Stomach (tissue), 19 donors: ENCODE measurements around the gene SLC9A4. TPM values are rescaled to one million over a fixed set of nuclear protein-coding genes. Genes with fewer than 3 reads are reported as not detected.

Experiments
- DNase-seq, 2 donors: peaks; one replicate each; pipeline versions ENCODE4 v3.0.0 to v3.0.0-alpha.2; 2013 to 2019
- H3K27ac ChIP-seq, 5 donors: fragments of 200-600 bp in 4 of 5; sonication (generic) in 4 of 5; one replicate each; pipeline ENCODE4 v1.5.1; 2013 to 2019; ENCODE audit warnings: mild to moderate bottlenecking in 1 of 5, moderate library complexity in 1 of 5
- H3K27me3 ChIP-seq, 3 donors: fragments of 200-600 bp; sonication (generic); one replicate each; pipeline ENCODE4 v1.5.1; 2017 to 2019; ENCODE audit warnings: mixed run types in 1 of 3
- H3K36me3 ChIP-seq, 4 donors: fragments of 200-600 bp; sonication (generic); 1 replicate in 3 of 4; 2 replicates in 1 of 4; pipeline ENCODE4 v1.5.1; 2016 to 2019
- H3K4me1 ChIP-seq, 4 donors: fragments of 200-600 bp; sonication (generic); one replicate each; pipeline ENCODE4 v1.5.1; 2016 to 2019
- H3K4me3 ChIP-seq, 4 donors: fragments of 200-600 bp; sonication (generic) in 3 of 4; one replicate each; pipeline ENCODE4 v1.5.1; 2016 to 2019; ENCODE audit warnings: mild to moderate bottlenecking in 1 of 4
- H3K9me3 ChIP-seq, 4 donors: fragments of 200-600 bp; sonication (generic); one replicate each; pipeline ENCODE4 v1.5.1; 2016 to 2019
- EP300 ChIP-seq: sonication (generic); formaldehyde crosslinking; IDR thresholded peaks from one replicate; pipeline ENCODE4 v1.6.1; 2017; ENCODE audit warnings: antibody characterized with exemption
- POLR2A ChIP-seq, 4 donors: fragments of 450-650 bp; IDR thresholded peaks; one replicate each; pipeline ENCODE4 v1.6.1; 2016; ENCODE audit warnings: antibody characterized with exemption in 4 of 4, control low read depth in 2 of 4, mild to moderate bottlenecking in 1 of 4, moderate library complexity in 1 of 4
- POLR2AphosphoS5 ChIP-seq, 3 donors: sonication (generic); formaldehyde crosslinking; IDR thresholded peaks; one replicate each; pipeline ENCODE4 v1.6.1; 2016; ENCODE audit warnings: antibody characterized with exemption in 3 of 3
- WGBS, 5 donors: extraction: QIAGEN DNeasy Blood & Tissue Kit in 3 of 5; methylation state at CpG; one replicate each; pipeline versions ENCODE4 v1.1.5 to v1.1.7; 2013 to 2018; 5-methylcytosine and 5-hydroxymethylcytosine counted together
- intact Hi-C: fragments of 100-400 bp; cut with DNase I; formaldehyde crosslinking; loops from one replicate; pipeline ENCODE4 v1.15.1; 2023; ENCODE audit warnings: low total_unique reads
- long read RNA-seq, 10 donors: transcript quantifications; one replicate each; lab custom pipeline, GENCODE V29; 2026
- polyA plus RNA-seq, 3 donors: library from polyadenylated mRNA; stranded (reverse); fragments of 200-250 nt; gene quantifications; one replicate each; pipeline ENCODE4 v1.2.3, GENCODE V29; 2013
- total RNA-seq, 5 donors: library from RNA; depleted of rRNA; stranded (reverse); fragments of >200 nt; gene quantifications; one replicate each; pipeline versions ENCODE4 v1.1.0 to v1.2.3, GENCODE V29; 2014 to 2016
- TF ChIP-seq, protein P1 (sequence below), 7 experiments: fragments of 450-650 bp in 4 of 7; fragments of 200-600 bp in 3 of 7; sonication (generic) in 3 of 7; IDR thresholded peaks; one replicate each; pipeline ENCODE4 v1.5.1; 2016 to 2019; ENCODE audit warnings: antibody characterized with exemption in 7 of 7, control low read depth in 2 of 7, mild to moderate bottlenecking in 1 of 7
- donor health status: healthy with polysubstance abuse.
- donor health status: Bipolar disorder and iron deficiency.
- donor health status: healthy.

SLC9A4 gene, protein sequence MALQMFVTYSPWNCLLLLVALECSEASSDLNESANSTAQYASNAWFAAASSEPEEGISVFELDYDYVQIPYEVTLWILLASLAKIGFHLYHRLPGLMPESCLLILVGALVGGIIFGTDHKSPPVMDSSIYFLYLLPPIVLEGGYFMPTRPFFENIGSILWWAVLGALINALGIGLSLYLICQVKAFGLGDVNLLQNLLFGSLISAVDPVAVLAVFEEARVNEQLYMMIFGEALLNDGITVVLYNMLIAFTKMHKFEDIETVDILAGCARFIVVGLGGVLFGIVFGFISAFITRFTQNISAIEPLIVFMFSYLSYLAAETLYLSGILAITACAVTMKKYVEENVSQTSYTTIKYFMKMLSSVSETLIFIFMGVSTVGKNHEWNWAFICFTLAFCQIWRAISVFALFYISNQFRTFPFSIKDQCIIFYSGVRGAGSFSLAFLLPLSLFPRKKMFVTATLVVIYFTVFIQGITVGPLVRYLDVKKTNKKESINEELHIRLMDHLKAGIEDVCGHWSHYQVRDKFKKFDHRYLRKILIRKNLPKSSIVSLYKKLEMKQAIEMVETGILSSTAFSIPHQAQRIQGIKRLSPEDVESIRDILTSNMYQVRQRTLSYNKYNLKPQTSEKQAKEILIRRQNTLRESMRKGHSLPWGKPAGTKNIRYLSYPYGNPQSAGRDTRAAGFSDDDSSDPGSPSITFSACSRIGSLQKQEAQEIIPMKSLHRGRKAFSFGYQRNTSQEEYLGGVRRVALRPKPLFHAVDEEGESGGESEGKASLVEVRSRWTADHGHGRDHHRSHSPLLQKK
- total RNA-seq (100 to 1,000 TPM in 3 of 5 donors, 10 to 100 TPM in 1, not detected in 1; 92.4 to 143 (median 117) TPM), polyA plus RNA-seq (10 to 100 TPM in 1 of 3 donors, 1 to 10 TPM in 2; 4.7 to 18.0 (median 8.9) TPM)
- long read RNA-seq, donor 1, full-length matches to known transcripts: 1 of 1 reads
- long read RNA-seq, donor 1, partial matches to known transcripts: 0 of 1 reads
- long read RNA-seq, donor 1, other reads (novel, unspliced or antisense): 0 of 1 reads
- long read RNA-seq, donor 2, full-length matches to known transcripts: 1 of 7 reads
- long read RNA-seq, donor 2, partial matches to known transcripts: 6 of 7 reads
- long read RNA-seq, donor 2, other reads (novel, unspliced or antisense): 0 of 7 reads
- long read RNA-seq, donor 3, full-length matches to known transcripts: 9 of 9 reads
- long read RNA-seq, donor 3, partial matches to known transcripts: 0 of 9 reads
- long read RNA-seq, donor 3, other reads (novel, unspliced or antisense): 0 of 9 reads
- long read RNA-seq, donor 4, full-length matches to known transcripts: 1 of 1 reads
- long read RNA-seq, donor 4, partial matches to known transcripts: 0 of 1 reads
- long read RNA-seq, donor 4, other reads (novel, unspliced or antisense): 0 of 1 reads
- long read RNA-seq, donor 5, full-length matches to known transcripts: 2 of 2 reads
- long read RNA-seq, donor 5, partial matches to known transcripts: 0 of 2 reads
- long read RNA-seq, donor 5, other reads (novel, unspliced or antisense): 0 of 2 reads
- long read RNA-seq, donor 6: 0 reads
- long read RNA-seq, donor 7, full-length matches to known transcripts: 2 of 2 reads
- long read RNA-seq, donor 7, partial matches to known transcripts: 0 of 2 reads
- long read RNA-seq, donor 7, other reads (novel, unspliced or antisense): 0 of 2 reads
- long read RNA-seq, donor 8, full-length matches to known transcripts: 4 of 9 reads
- long read RNA-seq, donor 8, partial matches to known transcripts: 5 of 9 reads
- long read RNA-seq, donor 8, other reads (novel, unspliced or antisense): 0 of 9 reads
- long read RNA-seq, donor 9, partial matches to known transcripts: 9 of 9 reads
- long read RNA-seq, donor 9, other reads (novel, unspliced or antisense): 0 of 9 reads
- long read RNA-seq, donor 10: 0 reads

DNA sequence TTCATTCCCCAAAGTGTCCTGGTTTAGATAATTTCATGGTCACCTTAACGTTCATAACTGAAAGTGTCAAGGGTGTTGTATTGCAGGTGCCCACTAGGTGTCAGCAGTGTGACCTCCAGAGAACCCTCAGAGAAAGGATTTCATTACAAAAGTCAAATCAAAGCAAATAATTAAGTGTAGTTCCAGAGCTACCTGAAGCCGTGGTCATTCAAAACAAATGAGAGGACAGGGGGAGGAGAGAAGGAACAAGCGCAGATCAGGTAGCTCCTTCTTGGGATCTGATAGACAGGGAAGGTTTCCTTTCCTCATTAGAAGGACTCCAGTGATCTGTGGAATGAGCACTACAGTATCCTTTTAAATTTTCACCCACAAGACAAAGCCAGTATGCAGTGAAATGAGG is at the start of gene SLC9A4:
Gene SLC9A4, plus strand, starts transcription at position 207 of the 400 bp plus-strand sequence. CDS start 534 bp downstream, outside the sequence.
- H3K4me3 ChIP-seq: peak within 1 kb of the TSS; percentile 26 to 46 (median 36)
- no peaks in the 10 kb centered on the region for H3K27me3 ChIP-seq
- TF ChIP-seq POLR2A (IDR thresholded peaks at IDR 0.05) (no peak), POLR2AphosphoS5 (IDR thresholded peaks at IDR 0.05) (peak in 2 of 3 donors; percentile 54 to 79), EP300 (no peak)
- TF ChIP-seq, protein P1, sequence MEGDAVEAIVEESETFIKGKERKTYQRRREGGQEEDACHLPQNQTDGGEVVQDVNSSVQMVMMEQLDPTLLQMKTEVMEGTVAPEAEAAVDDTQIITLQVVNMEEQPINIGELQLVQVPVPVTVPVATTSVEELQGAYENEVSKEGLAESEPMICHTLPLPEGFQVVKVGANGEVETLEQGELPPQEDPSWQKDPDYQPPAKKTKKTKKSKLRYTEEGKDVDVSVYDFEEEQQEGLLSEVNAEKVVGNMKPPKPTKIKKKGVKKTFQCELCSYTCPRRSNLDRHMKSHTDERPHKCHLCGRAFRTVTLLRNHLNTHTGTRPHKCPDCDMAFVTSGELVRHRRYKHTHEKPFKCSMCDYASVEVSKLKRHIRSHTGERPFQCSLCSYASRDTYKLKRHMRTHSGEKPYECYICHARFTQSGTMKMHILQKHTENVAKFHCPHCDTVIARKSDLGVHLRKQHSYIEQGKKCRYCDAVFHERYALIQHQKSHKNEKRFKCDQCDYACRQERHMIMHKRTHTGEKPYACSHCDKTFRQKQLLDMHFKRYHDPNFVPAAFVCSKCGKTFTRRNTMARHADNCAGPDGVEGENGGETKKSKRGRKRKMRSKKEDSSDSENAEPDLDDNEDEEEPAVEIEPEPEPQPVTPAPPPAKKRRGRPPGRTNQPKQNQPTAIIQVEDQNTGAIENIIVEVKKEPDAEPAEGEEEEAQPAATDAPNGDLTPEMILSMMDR (IDR thresholded peaks at IDR 0.05): peak in 6 of 7 experiments; percentile 53 to 97 (median 74)
- peaks cover 0 to 13% (median 3%) of the 10 kb centered on the region in 4 donors for H3K4me1 ChIP-seq
- intact Hi-C loops: no loop called here
- DNase-seq: peak; percentile 85 to 86
- 2 to 6% (median 2%) methylated on average over 3 of the region's 3 CpGs for WGBS, 5 donors
- H3K9me3 ChIP-seq: peaks cover 0 to 11% (median 0%) of the 10 kb centered on the region in 4 donors
- no peaks in the 10 kb centered on the region for H3K36me3 ChIP-seq
- H3K27ac ChIP-seq: peak within 1 kb of the TSS in 4 of 5 donors; percentile 72 to 94 (median 76)

DNA sequence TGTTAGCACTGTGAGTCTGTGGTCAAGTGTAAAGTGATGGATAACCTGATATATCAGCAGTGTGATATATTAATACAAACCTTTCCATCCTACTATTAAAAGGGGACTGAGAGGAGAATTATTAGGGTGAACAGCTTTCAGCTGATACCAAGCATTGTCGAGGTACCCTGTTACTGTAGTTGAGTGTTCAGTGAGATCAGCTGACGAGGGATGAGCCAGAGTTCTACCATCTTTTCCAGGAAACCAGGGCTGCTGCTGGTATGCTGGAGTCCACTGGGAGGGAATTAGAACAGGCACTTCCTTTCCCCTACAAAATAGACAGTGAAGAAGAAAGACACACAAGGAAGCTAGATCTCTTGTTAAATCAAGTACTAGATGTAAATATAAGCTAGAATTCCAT is 49.7 kb upstream of the SLC9A4 start:
- 78 to 92% (median 79%) methylated on average over 2 of the region's 2 CpGs for WGBS, 5 donors

DNA sequence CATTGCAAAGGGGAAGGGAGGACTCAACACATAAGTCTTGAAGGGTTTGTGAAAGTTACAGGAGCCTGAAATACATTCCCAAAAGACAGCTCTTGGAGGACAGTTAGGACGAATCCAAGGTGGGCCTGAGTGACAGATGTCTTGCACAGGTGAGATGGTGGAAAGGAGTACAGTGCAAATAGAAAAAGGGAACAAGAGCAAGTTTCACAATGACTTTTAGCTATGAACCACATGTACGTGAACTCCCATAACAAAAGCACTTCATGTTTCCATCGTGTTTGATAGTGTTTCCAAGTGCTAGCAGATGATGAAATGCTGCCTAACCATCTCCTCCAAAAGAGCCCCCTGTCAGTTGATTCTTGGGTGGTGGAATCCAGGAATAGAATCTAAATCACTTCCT is 48.3 kb upstream of the SLC9A4 start:
- whole genome bisulfite sequencing, 5 donors: 66 to 73% (median 68%) methylated on average over 3 of the region's 3 CpGs
- H3K27me3 ChIP-seq: no peaks in the 10 kb centered on the region
- TF ChIP-seq, protein P1 (IDR thresholded peaks at IDR 0.05): no peak
- TF ChIP-seq POLR2AphosphoS5 (IDR thresholded peaks at IDR 0.05) (no peak), EP300 (no peak), POLR2A (IDR thresholded peaks at IDR 0.05) (no peak)
- no peak for DNase-seq
- no peaks in the 10 kb centered on the region for H3K36me3 ChIP-seq
- H3K9me3 ChIP-seq: no peaks in the 10 kb centered on the region
- intact Hi-C loops: no loop called here
- peak overlapping the region in 1 of 4 donors; percentile 16 for H3K4me3 ChIP-seq
- no peaks in the 10 kb centered on the region for H3K4me1 ChIP-seq
- H3K27ac ChIP-seq: peak overlapping the region in 2 of 5 donors; percentile 53 to 63

More for the DNA sequence above, 49.7 kb upstream of the SLC9A4 start:
- intact Hi-C loops: no loop called here
- peak overlapping the region in 2 of 5 donors; percentile 34 to 63 for H3K27ac ChIP-seq
- H3K4me1 ChIP-seq: no peaks in the 10 kb centered on the region
- H3K27me3 ChIP-seq: no peaks in the 10 kb centered on the region
- DNase-seq: no peak
- H3K9me3 ChIP-seq: no peaks in the 10 kb centered on the region
- no peaks in the 10 kb centered on the region for H3K36me3 ChIP-seq
- H3K4me3 ChIP-seq: no peak overlapping the region
- TF ChIP-seq EP300: no peak
- no peak for TF ChIP-seq POLR2A (IDR thresholded peaks at IDR 0.05)
- TF ChIP-seq, protein P1 (IDR thresholded peaks at IDR 0.05): no peak
- TF ChIP-seq POLR2AphosphoS5 (IDR thresholded peaks at IDR 0.05): no peak
